Measurements from ENCODE around the gene GLDC. TPM values are rescaled to one million over a fixed set of nuclear protein-coding genes. Genes with fewer than 3 reads are reported as not detected.
"Not testable (repeated sequence)": the region's sequence is repeated elsewhere in the genome, so short reads cannot be mapped to it uniquely, and the experiment has no call there.

The GLDC gene
- total RNA-seq, 1 donor from 2014 or later, result 35.6 TPM

DNA sequence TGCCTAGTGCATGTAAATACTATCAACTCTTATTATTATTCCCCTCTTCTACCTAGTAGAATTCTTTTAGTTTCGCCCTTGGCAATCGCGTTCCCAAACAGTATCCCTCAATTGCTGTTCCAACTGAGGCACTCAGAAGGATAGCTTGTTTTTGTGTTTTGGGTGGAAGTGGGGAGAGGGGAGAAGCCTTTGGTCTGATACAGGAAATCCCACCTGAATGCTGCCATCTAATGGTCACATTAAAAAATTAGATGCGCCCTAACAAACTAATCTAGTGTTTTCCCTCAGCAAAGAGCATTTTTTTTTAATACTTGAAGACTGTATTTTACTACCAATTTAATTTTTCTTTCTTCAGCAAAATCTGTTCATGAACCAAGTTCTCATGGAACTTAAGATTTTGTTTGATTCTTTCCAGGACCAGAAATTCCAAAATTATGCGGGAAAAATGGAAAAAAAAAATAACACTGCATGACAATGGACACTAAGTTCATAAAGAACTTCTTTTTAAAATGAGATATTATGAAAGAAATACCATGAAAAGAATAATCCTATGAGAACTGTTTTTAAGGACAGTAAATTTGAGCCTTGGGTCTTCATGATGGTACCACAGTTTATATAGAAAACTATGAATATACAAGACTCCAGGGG, 22.2 kb upstream of the GLDC start:
- ATAC-seq, result no peak
- intact Hi-C loops (cut with DNase I), result no loop called here

DNA sequence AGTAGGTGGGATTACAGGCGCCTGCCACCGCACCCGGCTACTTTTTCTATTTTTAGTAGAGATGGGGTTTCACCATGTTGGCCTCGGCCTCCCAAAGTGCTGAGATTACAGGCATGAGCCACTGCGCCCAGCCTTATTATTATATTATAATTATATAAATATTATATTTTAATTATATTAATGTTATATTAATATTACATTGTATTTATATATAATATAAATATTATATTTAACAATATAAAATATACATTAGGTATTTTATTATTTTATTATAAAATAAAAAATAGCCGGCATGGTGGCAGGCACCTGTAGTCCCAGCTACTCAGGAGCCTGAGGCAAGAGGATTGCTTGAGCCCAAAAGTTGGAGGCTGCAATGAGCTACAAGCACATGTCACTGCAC, 21.6 kb upstream of the GLDC start:
- DNase-seq (ENCODE audit: low spot score) (peak; percentile 18), ATAC-seq (no peak)
- intact Hi-C loops (cut with DNase I), result no loop called here

More for the DNA sequence above, 22.2 kb upstream of the GLDC start:
- DNase-seq (ENCODE audit: low spot score), result no peak

DNA sequence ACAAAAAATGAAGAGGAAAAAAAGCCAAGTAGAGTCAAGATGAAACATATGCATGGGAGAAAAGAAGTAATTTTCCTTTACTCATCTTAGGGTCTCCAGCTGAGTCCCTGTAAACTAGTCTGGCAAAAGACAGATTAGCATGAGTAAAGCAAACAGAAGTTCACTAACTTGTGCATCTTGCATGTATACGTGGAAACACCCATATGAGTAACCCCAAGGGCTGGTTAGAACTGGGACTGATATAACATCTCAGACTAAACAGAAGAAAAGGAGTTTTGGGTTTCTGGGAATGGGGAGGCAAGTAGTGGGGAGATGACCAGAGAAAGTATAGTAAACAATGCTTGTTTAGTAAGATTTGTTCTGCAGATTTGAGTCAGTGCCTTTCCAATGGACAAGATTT, 20.1 kb upstream of the GLDC start:
- ATAC-seq (no peak), DNase-seq (ENCODE audit: low spot score) (no peak)
- intact Hi-C loops (cut with DNase I), result no loop called here

DNA sequence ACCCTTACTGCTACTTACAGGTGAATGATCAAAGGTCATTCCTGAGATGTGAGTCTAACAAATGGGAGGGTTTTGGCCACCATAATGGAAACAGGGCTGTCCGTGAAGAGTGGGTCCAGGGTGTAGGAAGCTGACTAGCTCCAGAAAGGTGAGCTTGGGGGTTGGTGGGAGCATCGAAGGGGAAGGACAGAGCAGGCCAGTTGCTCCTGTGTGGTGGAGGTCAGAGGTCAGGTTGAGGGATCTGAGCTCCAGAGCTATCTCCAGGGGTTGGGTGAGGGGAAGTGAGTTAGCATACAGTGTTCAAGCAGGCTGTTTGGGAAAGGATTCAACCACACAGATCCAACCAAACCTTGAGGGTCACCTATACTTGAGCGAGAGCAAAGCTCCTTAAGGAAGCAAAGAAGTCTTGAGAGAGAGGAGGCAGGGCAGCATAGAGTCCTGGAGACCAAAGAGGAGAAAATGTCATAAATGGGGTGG, 18.7 kb upstream of the GLDC start:
- no peak for DNase-seq (ENCODE audit: low spot score)
- intact Hi-C loops (cut with DNase I), result no loop called here
- ATAC-seq, result peak; percentile 13

DNA sequence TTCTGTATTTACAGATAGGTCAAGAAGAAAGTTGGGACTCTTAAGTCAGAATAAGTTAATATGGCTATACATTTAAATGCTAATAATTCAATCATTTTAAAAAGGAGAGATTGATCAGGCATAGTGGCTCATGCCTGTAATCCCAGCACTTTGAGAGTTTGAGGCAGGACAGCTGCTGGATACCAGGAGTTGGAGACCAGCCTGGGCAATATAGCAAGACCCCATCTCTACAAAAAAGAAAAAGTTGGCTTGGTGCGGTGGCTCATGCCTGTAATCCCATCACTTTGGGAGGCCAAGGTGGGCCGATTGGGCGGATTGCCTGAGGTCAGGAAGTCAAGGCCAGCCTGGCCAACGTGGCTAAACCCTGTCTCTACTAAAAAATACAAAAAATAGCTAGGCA, 15.0 kb upstream of the GLDC start:
- DNase-seq (ENCODE audit: low spot score) (peak; percentile 28), ATAC-seq (no peak)
- intact Hi-C loops (cut with DNase I), result no loop called here

DNA sequence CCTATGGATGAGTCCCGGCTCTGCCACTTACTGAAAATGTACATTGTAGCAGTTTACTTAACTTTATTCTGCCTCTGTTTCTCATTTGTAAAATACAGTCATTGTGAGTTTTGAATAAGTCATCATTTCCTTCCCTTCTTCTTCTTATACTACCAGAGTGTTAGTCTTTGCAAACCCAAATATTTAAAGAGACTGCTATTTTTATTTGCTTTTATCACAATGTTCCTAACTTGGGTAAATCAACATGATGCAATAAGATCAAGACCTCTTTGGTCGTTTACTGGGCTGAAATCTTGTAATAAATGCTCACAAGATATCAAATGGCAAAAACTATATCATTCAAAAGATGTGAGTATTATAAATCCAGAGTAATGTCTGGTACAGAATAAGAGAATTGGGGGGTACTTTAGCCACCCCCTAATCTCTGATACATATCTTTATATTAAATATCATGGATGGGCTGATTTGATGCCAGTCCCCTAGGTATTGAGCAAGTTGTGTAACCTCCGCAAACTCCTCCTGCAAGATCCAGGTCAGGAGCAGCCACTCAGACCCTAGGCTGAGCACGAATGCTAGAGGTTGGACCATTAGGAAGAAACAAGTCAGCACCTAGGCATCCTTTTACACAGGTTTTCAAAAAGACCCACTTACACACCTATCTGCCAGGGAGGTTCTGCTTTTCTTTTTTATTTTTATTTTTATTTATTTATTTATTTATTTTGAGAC, 13.3 kb upstream of the GLDC start:
- DNase-seq (ENCODE audit: low spot score) (no peak), ATAC-seq (no peak)
- intact Hi-C loops (cut with DNase I), result no loop called here

DNA sequence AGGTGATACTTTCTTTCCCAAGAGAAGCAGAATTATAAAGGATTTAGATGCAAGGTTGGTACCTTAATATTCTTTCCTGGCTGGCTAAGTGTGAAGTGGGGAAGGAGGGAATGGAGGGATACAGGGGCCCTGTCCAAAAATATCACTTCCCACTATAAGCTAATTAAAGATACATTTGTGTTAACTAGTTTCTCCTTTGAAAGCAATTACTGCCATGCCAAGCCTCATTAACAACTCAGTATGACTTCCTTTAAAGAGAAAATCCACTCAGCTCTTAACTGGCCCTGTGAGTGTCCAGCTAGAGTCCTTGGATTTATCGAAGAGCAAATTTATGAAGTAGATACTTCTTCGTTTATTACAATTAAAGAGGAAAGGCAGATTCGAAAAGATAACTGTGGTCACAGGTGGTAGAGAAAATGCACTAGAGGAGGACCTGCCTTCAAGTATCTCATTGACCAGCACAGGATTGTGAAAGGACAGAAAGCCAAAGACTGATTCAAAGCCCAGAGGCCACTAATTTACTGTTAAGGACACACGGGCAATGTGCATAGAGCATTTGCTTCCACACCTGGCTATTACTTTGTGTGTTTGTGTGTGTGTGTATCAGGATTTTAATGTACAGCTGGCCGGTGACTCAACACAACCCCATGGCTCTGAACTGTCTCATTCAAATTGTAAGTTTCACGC, 11.2 kb upstream of the GLDC start:
- intact Hi-C loops (cut with DNase I), result no loop called here
- DNase-seq (ENCODE audit: low spot score), result no peak
- no peak for ATAC-seq

DNA sequence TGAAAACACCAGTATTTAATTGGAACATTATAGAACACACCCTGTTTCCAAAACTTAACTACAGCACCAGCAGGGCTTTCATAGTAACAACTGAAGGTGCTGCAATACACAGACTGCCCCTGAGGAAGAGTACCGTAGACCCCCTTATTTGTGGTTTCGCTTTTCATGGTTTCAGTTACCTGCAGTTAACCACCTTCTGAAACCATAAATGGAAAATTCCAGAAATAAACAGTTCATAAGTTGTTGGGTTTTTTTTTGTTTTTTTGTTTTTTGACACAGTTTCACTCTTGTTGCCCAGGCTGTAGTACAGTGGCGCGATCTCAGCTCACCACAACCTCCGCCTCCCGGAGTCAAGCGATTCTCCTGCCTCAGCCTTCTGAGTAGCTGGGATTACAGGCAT, 9.5 kb upstream of the GLDC start:
- DNase-seq (ENCODE audit: low spot score) (no peak), ATAC-seq (no peak)
- intact Hi-C loops (cut with DNase I), result no loop called here

DNA sequence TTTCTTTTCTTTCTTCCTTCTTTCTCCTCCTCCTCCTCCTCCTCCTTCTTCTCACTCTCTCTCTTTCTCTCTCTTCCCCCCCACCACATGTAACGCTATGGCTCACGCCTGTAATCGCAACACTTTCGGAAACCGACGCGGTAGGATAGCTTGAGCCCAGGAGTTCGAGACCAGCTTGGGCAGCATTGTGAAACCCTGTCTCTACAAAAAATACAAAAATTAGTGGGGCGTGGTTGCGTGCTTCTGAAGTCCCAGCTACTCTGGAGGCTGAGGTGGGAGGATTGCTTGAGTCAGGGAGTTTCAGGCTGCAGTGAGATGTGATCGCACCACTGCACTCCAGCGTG, 736 bp upstream of the GLDC start:
- ATAC-seq, result no peak
- intact Hi-C loops (cut with DNase I), result no loop called here

DNA sequence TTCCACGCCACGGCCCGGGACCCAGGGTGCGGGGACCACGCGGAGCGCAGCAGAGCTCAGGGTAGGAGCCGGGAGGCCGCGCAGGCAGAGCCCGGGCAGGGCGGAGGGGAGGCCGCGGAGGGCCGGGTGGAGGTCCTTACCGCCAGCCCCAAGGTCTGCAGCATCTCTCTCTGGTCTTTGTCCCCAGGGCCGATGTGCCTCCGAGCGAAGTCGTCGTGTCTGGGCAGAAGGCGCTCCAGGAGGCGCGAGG, 499 bp downstream of the GLDC start:
- DNase-seq (ENCODE audit: low spot score); intact Hi-C loops (cut with DNase I): not testable (repeated sequence)
- ATAC-seq, result peak; percentile 33

More for the DNA sequence above, 736 bp upstream of the GLDC start:
- no peak for DNase-seq (ENCODE audit: low spot score)

DNA sequence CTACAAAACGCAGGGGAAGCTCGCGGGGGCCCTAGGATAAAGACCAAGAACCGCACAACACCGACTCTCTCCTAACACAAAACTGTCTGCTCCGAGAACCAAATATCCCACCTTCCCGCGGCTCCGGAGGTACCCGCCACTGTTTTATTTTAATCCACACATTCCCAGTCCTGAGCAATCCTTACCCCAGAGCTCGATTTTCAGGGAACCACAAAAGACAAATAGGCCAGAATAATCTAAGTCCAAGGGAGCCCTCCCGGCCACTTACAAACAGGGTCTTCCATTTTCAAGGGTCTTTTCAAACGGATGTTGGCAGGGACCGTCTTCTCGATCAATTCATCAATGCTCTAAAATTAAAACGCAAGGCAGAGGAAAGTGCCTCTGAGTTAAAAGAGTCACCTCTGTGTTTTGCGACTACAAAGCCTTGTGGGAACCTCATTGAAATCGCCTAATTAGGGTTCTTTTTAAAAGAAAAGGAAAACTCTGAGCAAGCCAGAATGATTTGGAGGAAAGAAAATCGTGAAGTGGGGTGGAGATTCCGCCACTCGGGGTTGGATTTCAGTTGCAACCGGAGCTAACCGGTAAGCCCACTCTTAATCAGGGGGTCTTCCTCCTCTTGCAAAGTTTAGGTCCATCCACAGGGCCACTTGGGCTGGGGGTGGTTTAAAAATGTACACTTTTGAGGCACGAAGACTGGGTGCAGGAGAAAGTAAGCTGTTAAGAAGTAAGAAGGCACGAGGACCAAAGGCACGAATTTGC, 1.0 kb downstream of the GLDC start:
- intact Hi-C loops (cut with DNase I), result no loop called here
- DNase-seq (ENCODE audit: low spot score) (no peak), ATAC-seq (no peak)

DNA sequence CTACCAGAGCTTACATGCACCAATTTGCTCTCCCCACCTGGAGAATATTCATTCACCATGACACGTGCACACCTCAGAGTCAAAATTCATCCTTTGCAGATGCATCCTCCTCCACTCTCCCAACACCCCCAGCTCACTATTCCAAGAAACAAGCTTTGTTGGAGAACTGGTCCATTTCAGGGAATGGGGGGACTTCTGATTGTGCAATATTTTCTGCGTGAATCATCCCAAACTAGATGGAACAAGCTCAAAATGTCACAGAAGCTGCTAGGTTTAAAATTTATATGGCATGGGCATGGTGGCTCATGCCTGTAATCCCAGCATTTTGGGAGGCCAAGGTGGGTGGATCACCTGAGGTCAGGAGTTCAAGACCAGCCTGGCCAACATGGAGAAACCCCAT, 3.6 kb downstream of the GLDC start:
- ATAC-seq (no peak), DNase-seq (ENCODE audit: low spot score) (no peak)
- intact Hi-C loops (cut with DNase I), result no loop called here

DNA sequence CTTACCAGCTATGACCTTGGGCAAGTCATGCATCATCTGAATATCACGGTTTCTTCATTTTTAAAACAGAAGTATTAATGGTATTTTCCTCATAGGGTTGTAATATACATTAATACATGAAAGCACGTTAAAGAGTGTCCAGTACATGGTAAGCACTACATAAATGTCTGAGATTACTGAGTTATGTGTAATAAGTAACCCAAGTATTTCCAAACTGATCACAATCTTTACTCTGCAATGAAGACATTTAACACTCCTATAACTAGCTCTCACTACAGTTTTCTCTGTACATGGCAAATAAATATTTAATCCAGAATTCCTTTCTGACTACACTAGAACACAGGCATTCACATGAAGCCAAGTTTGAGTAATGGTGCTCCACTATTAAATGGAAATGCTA, 4.0 kb downstream of the GLDC start:
- intact Hi-C loops (cut with DNase I), result no loop called here
- DNase-seq (ENCODE audit: low spot score), result no peak
- no peak for ATAC-seq

DNA sequence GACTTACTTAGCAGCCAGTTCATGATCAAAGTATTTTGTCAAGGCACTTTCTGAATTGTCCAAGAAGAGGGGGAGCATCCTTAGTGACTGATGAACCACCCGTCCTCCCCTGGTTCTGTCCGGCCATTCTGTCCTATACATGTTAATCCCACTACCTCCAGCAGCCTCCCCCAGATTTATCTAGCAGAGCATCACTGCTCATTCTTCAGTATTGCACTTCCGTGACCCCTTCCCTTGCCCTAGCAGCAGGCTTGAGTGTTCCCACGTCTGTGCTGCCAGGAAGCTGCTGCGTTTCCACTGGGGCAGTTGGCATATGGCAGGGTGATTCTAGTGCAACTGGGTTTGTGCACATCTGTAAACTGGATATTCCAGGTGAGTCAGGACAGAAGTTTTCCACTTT, 4.5 kb downstream of the GLDC start:
- no peak for ATAC-seq
- no peak for DNase-seq (ENCODE audit: low spot score)
- intact Hi-C loops (cut with DNase I), result no loop called here

DNA sequence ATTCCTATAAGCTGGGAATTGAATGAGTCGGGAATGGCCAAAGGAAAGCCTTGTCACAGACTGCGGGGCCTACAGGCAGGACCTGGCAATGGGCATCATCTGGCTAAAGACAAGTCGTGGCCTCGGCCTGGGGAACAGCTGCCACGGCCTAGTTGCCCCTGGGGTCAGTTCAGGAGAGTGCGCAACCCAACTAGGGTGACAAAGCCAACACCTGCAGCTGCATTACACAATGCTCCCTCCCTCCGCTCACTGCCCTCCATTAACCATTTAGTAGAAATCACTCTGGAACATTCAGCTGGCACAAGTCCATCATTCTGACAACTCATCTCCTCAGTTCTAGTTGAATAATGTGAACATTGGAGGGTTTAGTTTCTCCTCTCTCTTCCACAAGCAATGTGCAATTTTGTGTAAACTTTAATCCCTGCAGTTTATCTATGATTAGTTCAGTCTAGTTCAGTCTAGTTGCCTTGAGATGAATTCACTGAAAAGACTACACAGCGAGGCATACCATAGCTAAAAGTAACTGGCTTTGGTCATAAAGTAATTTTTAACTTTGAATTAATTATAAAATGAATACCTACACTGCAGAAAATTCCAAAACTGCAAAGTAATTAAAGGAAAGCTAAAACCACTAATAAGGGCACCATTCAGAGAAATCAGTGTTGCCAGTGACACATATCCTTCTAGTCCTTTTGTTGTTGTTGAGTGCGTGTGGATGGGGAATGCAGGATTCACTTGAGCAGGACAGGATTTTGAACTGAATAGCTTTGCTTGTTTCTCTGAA, 5.1 kb downstream of the GLDC start:
- intact Hi-C loops (cut with DNase I), result no loop called here
- DNase-seq (ENCODE audit: low spot score), result no peak
- no peak for ATAC-seq

DNA sequence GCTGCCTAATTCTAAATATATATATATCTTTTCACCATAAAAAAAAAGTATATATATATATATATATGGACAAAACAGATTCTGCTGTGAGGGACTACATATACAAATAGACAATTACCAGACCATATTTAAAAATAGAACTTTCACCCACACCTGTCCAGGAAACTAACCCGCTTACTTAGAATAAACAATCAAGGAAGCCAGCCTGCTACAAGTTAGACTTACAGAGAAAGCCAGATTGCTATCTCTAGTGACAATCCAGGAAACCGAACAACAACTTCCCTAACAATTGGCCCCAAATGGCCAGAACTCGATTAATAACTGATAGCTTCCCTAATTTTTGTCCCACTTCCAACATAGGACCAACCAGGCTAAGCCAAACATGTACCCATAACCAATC, 5.9 kb downstream of the GLDC start:
- no peak for ATAC-seq
- intact Hi-C loops (cut with DNase I), result no loop called here
- no peak for DNase-seq (ENCODE audit: low spot score)

DNA sequence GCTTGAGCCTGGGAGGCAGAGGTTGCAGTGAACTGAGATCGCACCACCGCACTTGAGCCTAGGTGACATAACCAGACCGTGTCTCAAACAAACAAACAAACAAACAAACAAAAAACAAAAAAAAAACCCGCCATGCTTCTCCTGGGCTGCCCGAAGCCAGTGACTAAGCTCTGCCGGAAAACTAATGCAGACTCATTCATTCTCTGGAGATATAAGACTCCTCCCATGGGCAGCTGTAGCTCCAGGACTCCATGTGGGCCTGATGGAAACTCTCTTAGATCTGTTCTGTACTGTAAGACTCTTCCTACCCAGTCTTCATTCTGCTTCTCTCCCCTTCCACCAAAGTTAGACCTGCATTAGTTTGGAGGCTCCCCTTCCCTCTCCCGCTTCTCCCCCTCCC, 11.1 kb downstream of the GLDC start:
- ATAC-seq (no peak), DNase-seq (ENCODE audit: low spot score) (no peak)
- intact Hi-C loops (cut with DNase I), result no loop called here

DNA sequence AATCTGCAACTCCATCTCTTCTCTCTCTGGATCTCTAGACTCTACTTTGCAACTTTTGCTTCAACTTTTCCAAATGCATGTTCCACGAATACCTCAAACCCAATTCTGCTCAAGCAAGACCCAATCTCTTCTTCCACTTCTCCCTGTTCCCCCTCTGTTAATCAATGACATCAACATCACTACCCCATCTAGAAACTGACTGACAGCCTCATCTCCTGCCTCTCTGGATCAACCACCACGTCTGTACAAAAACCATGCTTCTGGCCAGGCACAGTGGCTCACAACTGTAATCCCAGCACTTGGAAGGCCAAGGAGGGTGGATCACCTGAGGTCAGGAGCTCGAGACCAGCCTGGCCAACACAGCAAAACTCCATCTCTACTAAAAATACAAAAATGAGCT, 12.2 kb downstream of the GLDC start:
- no peak for ATAC-seq
- intact Hi-C loops (cut with DNase I), result no loop called here
- DNase-seq (ENCODE audit: low spot score), result no peak

DNA sequence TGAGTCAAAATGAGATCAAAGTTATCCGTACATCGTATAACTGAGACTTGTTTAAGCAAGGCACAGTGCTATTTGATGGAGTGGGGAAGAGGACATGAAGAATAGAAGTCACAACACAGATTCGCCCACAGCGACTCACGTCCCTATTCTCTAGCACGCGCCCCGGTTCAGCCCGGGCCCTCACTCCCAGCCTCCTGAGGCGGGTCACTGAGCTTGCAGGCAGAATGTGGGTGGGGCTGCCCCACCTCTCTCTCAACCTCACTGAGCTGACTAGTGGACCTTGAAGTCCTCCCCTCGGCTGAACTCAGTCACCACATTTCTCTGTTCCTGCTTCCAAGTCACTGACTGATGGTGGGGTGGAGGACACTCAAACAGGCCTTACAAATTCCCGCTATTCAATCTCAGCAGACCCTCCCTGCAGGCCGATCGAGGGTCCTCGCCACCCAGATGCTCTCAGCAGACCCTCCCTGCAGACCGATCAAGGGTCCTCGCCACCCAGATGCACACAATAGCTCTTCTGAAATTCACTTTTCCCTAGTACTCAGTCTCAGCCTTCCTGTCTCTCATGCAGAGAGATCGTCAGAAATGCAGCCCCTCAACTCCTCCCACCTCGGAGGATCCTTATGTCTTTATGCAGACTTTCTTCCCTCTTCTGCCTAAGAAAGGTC, 12.9 kb downstream of the GLDC start:
- intact Hi-C loops (cut with DNase I), result no loop called here
- ATAC-seq (no peak), DNase-seq (ENCODE audit: low spot score) (no peak)

All from sciatic nerve (tissue), 2 donors.